GM21390 (cell line): ENCODE data around the gene RASL10A.
"Not testable (repeated sequence)": the region's sequence is repeated elsewhere in the genome, so short reads cannot be mapped to it uniquely, and the experiment has no call there.

Source experiments
- ATAC-seq: cut with Tn5 transposase; IDR thresholded peaks from one replicate; pipeline ENCODE4 v1.9.1; 2021; ENCODE audit not compliant: unreplicated experiment

The RASL10A gene, protein sequence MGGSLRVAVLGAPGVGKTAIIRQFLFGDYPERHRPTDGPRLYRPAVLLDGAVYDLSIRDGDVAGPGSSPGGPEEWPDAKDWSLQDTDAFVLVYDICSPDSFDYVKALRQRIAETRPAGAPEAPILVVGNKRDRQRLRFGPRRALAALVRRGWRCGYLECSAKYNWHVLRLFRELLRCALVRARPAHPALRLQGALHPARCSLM

GRCh38 chr22:29315286-29316140 is at the start of gene RASL10A:
TSS of gene RASL10A (minus strand) at chr22:29315697. CDS start at chr22:29315246, 451 bp downstream.
- no peak for ATAC-seq

- ATAC-seq: no peak
Measured at GRCh38 chr22:29359469-29359868, 44.0 kb upstream of the RASL10A start.

GRCh38 chr22:29357193-29357890 is 41.8 kb upstream of the RASL10A start:
- ATAC-seq: not testable (repeated sequence)

DNA sequence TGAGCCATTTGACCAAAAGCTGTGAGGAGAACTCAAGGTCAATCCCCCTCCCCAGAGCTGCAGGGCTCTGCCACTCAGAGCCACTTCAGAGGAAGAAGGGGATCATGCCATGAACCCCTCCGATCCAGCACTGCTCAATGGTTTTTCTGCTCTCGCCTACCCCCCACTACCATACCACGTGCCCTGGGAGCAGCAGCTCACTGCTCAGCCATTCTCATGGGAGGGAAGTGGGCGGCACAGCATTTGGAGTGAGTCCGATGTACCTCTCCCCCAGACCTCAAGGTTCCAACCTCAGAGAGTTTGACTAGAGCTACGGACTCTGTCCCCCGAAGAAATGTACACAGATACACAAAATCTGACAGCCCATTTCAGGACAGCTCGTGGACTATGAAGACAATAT is 38.4 kb upstream of the RASL10A start:
- ATAC-seq: no peak

GRCh38 chr22:29353286-29353685 is 37.8 kb upstream of the RASL10A start:
- no peak for ATAC-seq

- ATAC-seq: no peak
Measured at GRCh38 chr22:29352778-29353177, 37.3 kb upstream of the RASL10A start.

GRCh38 chr22:29351891-29352290 is 36.4 kb upstream of the RASL10A start:
- ATAC-seq: no peak

GRCh38 chr22:29351042-29351441 is 35.5 kb upstream of the RASL10A start:
- no peak for ATAC-seq

GRCh38 chr22:29348956-29349355 is 33.5 kb upstream of the RASL10A start:
- no peak for ATAC-seq

DNA sequence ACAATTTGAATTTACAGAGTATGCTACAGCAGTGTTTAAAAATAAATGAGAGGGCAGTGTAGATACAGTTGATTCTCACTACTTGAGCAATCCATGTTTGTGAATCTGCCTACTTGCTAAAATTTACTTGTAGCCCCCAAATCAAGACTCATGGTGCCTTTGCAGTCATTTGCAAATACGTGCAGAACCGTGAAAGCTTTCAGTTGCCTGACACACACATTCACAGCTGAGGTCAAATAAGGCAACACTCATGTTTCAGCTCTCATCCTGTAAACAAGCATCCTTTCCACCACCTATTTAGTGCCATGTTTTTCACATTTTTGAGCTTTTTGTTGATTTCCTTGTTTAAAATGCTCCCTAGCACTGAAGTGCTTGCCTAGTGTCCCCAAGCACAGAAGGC is 32.5 kb upstream of the RASL10A start:
- no peak for ATAC-seq

- ATAC-seq: no peak
Measured at GRCh38 chr22:29346659-29347058, 31.2 kb upstream of the RASL10A start.

GRCh38 chr22:29345932-29346331 is 30.4 kb upstream of the RASL10A start:
- ATAC-seq: no peak

- ATAC-seq: not testable (repeated sequence)
Measured at GRCh38 chr22:29344889-29345288, 29.4 kb upstream of the RASL10A start.

GRCh38 chr22:29344137-29344536 is 28.6 kb upstream of the RASL10A start:
- ATAC-seq: no peak

- ATAC-seq: no peak
Measured at GRCh38 chr22:29343313-29343805, 27.9 kb upstream of the RASL10A start.

DNA sequence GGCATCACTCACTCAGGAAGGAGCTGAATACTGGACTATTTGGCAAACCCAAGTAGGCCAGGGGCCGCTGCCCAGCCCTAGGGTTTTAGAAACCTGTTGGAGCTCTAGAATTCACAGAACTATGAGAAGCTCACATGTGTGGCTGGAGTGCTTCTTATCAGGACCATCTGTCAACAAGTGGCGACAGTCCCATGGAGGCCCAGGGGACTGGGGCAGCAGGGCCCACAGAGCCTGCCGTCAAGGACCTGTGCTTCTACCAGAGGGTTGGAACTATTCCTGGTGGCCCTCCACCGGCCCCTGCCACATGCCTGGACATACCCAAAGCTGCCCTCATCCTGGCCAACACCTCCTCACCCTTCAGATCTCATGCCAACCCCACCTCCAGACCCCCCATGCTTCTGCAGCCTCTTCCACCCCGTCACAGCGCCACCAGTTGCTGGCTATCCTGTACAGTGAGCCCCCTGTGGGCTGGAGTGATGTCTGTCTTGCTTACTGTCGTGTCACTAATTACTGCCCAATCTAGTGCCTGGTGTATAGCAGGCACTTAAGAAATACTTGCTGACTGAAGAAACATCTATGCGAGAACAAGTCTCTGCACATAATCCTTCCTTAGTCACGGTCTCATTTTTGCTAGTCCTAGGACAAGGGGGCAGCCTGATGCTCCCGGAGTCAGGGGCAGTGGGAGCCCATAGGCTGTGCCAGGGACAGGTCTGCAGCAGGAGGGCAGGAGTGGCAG is 27.2 kb upstream of the RASL10A start:
- no peak for ATAC-seq

DNA sequence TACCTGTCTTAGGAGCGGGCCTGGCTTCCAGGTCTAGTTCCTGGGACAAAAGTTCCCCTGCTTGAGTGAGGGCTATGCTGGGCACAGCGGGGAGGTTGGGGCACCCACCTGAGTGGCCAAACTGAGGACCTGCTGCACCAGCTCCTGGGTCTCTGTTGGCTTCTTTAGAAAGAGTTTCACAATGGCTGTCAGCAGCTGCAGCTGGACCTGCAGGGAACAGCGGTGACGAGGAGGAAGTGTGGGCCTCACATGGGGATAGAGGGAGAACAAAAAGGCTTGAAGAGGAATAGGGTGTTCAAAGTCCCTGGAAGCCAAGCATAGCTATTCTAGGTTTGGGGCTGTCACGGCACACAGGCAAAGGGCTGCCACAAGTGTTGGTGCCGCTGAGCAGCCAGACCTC is 26.7 kb upstream of the RASL10A start:
- no peak for ATAC-seq

- no peak for ATAC-seq
Measured at GRCh38 chr22:29341849-29342127, 26.3 kb upstream of the RASL10A start.

DNA sequence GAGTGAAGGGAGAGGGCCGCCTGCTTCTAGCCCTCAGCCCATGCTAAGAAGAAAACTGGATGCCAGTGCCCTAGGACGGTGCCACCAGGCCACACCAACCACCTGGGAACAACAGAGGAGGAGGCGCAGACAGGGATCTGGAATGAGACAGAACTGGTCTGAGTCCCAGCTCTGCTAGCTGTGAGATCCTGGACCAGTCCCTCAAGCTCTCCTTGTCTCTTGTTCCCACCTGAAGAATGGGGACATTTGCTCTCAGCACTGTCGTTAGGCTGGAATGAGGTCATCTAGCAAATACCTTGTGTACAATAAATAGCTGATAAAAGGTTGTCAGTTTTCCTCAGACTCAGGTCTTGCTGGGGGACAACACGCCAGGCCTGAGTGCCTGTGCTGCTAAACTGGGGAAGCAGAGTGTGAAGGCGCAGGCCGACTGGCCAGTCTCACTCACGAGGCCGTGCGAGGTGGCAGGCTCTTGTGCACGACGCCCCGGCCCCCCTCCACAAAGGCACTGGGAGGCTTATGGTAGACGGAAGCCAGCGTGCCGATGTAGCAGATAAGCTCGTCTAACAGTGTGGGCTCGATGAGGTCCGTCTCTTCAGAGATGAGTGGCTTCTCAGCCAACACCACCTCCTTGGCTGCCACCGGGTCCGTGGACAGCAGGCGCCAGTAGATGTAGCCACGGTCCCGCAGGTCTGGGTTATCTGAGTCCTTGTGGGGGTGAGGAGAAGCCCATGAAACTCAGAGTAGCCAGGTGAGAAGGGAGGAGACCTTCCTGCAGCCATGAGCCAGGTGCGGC is 25.8 kb upstream of the RASL10A start:
- no peak for ATAC-seq

DNA sequence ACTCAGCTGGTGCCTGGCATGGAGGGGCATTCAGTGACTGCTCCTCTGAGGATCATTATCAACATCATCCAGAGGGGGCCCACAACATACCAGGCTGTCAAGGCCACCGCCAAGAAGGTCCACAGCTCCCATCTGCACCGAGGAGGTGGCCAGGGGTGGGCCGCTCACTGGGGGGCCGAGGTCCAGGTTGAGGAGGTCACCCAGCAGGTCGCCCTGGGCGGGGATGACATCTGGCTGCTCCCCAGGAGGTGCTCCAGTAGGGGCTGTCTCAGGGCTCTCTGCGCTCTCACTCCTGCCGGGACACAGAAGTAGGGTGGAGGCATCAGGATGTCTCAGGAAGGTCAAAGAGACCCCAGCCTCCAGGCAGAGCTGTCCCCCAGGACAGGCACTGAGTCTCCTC is 25.1 kb upstream of the RASL10A start:
- ATAC-seq: no peak
